KMS-11 (cell line): ENCODE results near the gene DRGX.

ENCODE experiments used
- H2AFZ ChIP-seq: fragments of 200-600 bp; sonication (generic); 2 replicates; pipeline ENCODE4 v1.6.1; 2016; ENCODE audit warnings: antibody characterized with exemption, mixed run types, low read depth
- H3K27ac ChIP-seq: fragments of 200-600 bp; sonication (generic); 2 replicates; pipeline ENCODE4 v1.6.1; 2016; ENCODE audit warnings: mild to moderate bottlenecking, mixed run types
- H3K27me3 ChIP-seq: fragments of 200-600 bp; sonication (generic); 2 replicates; pipeline ENCODE4 v1.6.1; 2017; ENCODE audit warnings: mild to moderate bottlenecking, low read depth, mixed run types, moderate library complexity; ENCODE audit not compliant: insufficient read depth
- H3K36me3 ChIP-seq: fragments of 200-600 bp; sonication (generic); 2 replicates; pipeline ENCODE4 v1.6.1; 2017; ENCODE audit warnings: mild to moderate bottlenecking, mixed run types; ENCODE audit not compliant: insufficient read depth
- H3K4me1 ChIP-seq: fragments of 200-600 bp; sonication (generic); 2 replicates; pipeline ENCODE4 v1.6.1; 2016; ENCODE audit warnings: mild to moderate bottlenecking, low read depth, mixed run types; ENCODE audit not compliant: poor library complexity, severe bottlenecking
- H3K4me2 ChIP-seq: fragments of 200-600 bp; sonication (generic); 2 replicates; pipeline ENCODE4 v1.7.0; 2016; ENCODE audit warnings: mild to moderate bottlenecking, mixed run types
- H3K4me3 ChIP-seq: fragments of 200-600 bp; sonication (generic); IDR thresholded peaks from 2 replicates; pipeline ENCODE4 v1.6.1; 2017; ENCODE audit warnings: low read depth, low read length, mixed read lengths; ENCODE audit not compliant: insufficient read depth
- H3K79me2 ChIP-seq: fragments of 200-600 bp; sonication (generic); 2 replicates; pipeline ENCODE4 v1.6.1; 2016; ENCODE audit warnings: low read depth, mixed run types; ENCODE audit not compliant: insufficient read depth
- H3K9ac ChIP-seq: fragments of 200-600 bp; sonication (generic); 2 replicates; pipeline ENCODE4 v1.6.1; 2016; ENCODE audit warnings: mild to moderate bottlenecking, mixed run types
- H4K20me1 ChIP-seq: fragments of 200-600 bp; sonication (generic); 2 replicates; pipeline ENCODE4 v1.6.1; 2016; ENCODE audit warnings: mild to moderate bottlenecking, mixed run types; ENCODE audit not compliant: insufficient read depth
- TF ChIP-seq, protein P1 (sequence below): fragments of 200-600 bp; sonication (generic); conservative IDR thresholded peaks from 2 replicates; pipeline ENCODE4 v1.6.1; 2017; ENCODE audit warnings: low read depth, mild to moderate bottlenecking, antibody characterized with exemption, low read length, moderate library complexity, mixed read lengths

DRGX gene

GRCh38 chr10:49353026-49353894 lies 42.6 kb downstream of the DRGX start:
- no peak overlapping the region for H3K9ac ChIP-seq
- H3K4me3 ChIP-seq, result no peak overlapping the region
- no peaks in the 10 kb centered on the region for H3K4me1 ChIP-seq
- H3K27ac ChIP-seq, result no peak overlapping the region
- no peaks in the 10 kb centered on the region for H3K36me3 ChIP-seq
- no peaks in the 10 kb centered on the region for H3K79me2 ChIP-seq
- no peaks in the 10 kb centered on the region for H4K20me1 ChIP-seq
- no peak overlapping the region for H3K4me2 ChIP-seq
- no peaks in the 10 kb centered on the region for H3K27me3 ChIP-seq
- TF ChIP-seq, protein P1, sequence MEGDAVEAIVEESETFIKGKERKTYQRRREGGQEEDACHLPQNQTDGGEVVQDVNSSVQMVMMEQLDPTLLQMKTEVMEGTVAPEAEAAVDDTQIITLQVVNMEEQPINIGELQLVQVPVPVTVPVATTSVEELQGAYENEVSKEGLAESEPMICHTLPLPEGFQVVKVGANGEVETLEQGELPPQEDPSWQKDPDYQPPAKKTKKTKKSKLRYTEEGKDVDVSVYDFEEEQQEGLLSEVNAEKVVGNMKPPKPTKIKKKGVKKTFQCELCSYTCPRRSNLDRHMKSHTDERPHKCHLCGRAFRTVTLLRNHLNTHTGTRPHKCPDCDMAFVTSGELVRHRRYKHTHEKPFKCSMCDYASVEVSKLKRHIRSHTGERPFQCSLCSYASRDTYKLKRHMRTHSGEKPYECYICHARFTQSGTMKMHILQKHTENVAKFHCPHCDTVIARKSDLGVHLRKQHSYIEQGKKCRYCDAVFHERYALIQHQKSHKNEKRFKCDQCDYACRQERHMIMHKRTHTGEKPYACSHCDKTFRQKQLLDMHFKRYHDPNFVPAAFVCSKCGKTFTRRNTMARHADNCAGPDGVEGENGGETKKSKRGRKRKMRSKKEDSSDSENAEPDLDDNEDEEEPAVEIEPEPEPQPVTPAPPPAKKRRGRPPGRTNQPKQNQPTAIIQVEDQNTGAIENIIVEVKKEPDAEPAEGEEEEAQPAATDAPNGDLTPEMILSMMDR, result no peak
- no peak overlapping the region for H2AFZ ChIP-seq

DNA sequence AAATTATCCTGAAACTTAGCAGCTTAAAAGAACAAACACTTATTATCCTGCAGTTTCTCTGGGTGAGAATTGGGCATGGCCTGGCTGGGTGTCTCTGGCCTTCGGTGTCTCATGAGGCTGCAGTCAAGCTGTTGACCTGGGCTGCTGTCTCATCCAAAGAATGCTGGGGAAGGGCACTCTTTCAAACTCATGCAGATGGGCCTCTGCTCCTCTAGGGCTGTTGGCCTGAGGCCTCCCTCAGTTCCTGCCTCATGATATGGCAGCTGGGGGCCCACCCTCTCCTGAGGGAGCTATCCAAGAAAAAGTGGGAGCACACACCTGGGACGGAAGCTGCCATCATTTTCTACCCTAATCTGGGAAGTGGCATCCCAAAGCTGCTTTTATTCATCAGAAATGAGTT lies 43.6 kb downstream of the DRGX start:
- Histone ChIP-seq H3K36me3 (no peaks in the 10 kb centered on the region), H3K4me3 (no peak overlapping the region), H3K4me2 (no peak overlapping the region), H2AFZ (no peak overlapping the region), H3K9ac (no peak overlapping the region), H3K27me3 (no peaks in the 10 kb centered on the region), H3K27ac (no peak overlapping the region), H3K4me1 (no peaks in the 10 kb centered on the region), H3K79me2 (no peaks in the 10 kb centered on the region), H4K20me1 (no peaks in the 10 kb centered on the region)
- TF ChIP-seq, protein P1, result no peak

GRCh38 chr10:49351669-49352068 lies 44.2 kb downstream of the DRGX start:
- H4K20me1 ChIP-seq, result no peaks in the 10 kb centered on the region
- H3K79me2 ChIP-seq, result no peaks in the 10 kb centered on the region
- H3K4me2 ChIP-seq, result no peak overlapping the region
- H3K4me1 ChIP-seq, result no peaks in the 10 kb centered on the region
- H3K4me3 ChIP-seq, result no peak overlapping the region
- H2AFZ ChIP-seq, result no peak overlapping the region
- no peak overlapping the region for H3K9ac ChIP-seq
- H3K27ac ChIP-seq, result no peak overlapping the region
- H3K36me3 ChIP-seq, result no peaks in the 10 kb centered on the region
- TF ChIP-seq, protein P1, result no peak
- H3K27me3 ChIP-seq, result no peaks in the 10 kb centered on the region

DNA sequence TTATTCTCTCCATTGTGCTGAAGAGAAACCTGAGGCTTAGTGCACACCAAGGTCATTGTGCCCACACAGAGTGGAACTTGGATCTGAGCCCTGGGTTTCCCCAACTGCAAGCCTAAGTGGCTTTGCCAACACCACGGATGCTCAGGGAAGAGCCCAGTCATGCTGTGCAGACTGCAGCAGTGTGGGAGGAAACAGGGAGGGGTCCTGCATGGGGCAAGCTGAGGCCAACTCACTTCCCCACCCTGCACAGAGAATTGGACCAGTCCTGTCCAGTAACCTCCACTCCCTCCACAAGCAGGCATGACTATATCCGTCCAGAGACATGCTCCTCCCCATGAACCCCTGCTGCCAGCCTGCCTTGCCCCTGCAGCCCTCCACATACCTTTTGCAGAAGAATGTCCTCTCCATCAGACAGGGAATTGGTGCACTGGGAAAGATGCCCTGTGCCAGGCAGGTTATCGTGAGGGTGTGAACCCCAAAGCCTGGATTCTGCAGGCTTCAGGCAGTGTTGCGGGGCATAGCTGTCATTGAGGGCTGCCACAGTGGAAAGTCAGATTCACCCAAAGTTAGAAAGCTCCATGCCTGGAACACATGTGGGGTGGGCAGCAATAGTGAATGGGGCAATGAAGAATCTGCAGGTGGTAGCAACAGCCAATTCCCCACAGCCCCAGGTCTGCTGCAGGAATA lies 44.9 kb downstream of the DRGX start:
- H3K27me3 ChIP-seq, result no peaks in the 10 kb centered on the region
- TF ChIP-seq, protein P1, result no peak
- no peaks in the 10 kb centered on the region for H3K79me2 ChIP-seq
- H3K36me3 ChIP-seq, result no peaks in the 10 kb centered on the region
- H3K4me2 ChIP-seq, result no peak overlapping the region
- no peak overlapping the region for H3K9ac ChIP-seq
- H3K4me3 ChIP-seq, result no peak overlapping the region
- no peaks in the 10 kb centered on the region for H3K4me1 ChIP-seq
- no peak overlapping the region for H3K27ac ChIP-seq
- no peaks in the 10 kb centered on the region for H4K20me1 ChIP-seq
- H2AFZ ChIP-seq, result no peak overlapping the region
